K562 (cell line): ENCODE data around the gene PDCD6IP. TPM values are rescaled to one million over a fixed set of nuclear protein-coding genes. Genes with fewer than 3 reads are reported as not detected.

Experiments
- ARID2 ChIP-seq: fragments of 450-650 bp; IDR thresholded peaks from 2 replicates; pipeline ENCODE4 v1.6.1; 2017; ENCODE audit warnings: antibody characterized with exemption, mild to moderate bottlenecking
- BRCA1 ChIP-seq, 2 experiments: fragments of 450-650 bp in 1 of 2; sonication (generic) in 1 of 2; formaldehyde crosslinking in 1 of 2; IDR thresholded peaks; 2 replicates each; pipeline versions ENCODE4 v1.5.0 to v1.6.1; 2017 to 2020; ENCODE audit warnings: mild to moderate bottlenecking in 1 of 2, missing genetic modification reagents in 1 of 2
- CREB1 ChIP-seq, 2 experiments: sonication (generic) in 1 of 2; formaldehyde crosslinking in 1 of 2; IDR thresholded peaks; 2 replicates each; pipeline versions ENCODE4 v1.6.1 to v1.8.0; 2012 to 2022; ENCODE audit warnings: inconsistent platforms in 1 of 2, mild to moderate bottlenecking in 1 of 2, missing genetic modification reagents in 1 of 2, moderate library complexity in 1 of 2
- ERF ChIP-seq: fragments of 450-650 bp; formaldehyde crosslinking; IDR thresholded peaks from 2 replicates; pipeline ENCODE4 v1.4.0; 2020; ENCODE audit warnings: mild to moderate bottlenecking, mixed read lengths
- GTF2A2 ChIP-seq: IDR thresholded peaks from 2 replicates; pipeline ENCODE4 v1.6.1; 2016; ENCODE audit warnings: mild to moderate bottlenecking, missing genetic modification characterization, missing compliant biosample characterization
- HDAC1 ChIP-seq, 2 experiments: fragments of 450-650 bp; IDR thresholded peaks; 2 replicates each; pipeline ENCODE4 v1.6.1; 2016 to 2017; ENCODE audit warnings: inconsistent platforms in 1 of 2, mild to moderate bottlenecking in 1 of 2, moderate library complexity in 1 of 2
- HEY1 ChIP-seq: fragments of 250-450 bp; sonication (Bioruptor Pico); IDR thresholded peaks from 2 replicates; pipeline ENCODE4 v1.5.0; 2020; ENCODE audit warnings: mild to moderate bottlenecking, moderate library complexity, borderline replicate concordance
- HNRNPLL ChIP-seq: fragments of 200-400 bp; formaldehyde crosslinking; IDR thresholded peaks from 2 replicates; pipeline ENCODE4 v1.6.1; 2017; ENCODE audit warnings: low read length, low read depth, mild to moderate bottlenecking; ENCODE audit not compliant: poor library complexity, severe bottlenecking
- IRF1 ChIP-seq: sonication (generic); formaldehyde crosslinking; IDR thresholded peaks from 2 replicates; pipeline ENCODE4 v1.8.0; 2022; ENCODE audit warnings: missing genetic modification reagents, mild to moderate bottlenecking, borderline replicate concordance
- KDM4B ChIP-seq, 2 experiments: fragments of 450-650 bp in 1 of 2; sonication (generic) in 1 of 2; IDR thresholded peaks; 2 replicates each; pipeline ENCODE4 v1.6.1; 2016 to 2017; ENCODE audit warnings: borderline replicate concordance in 2 of 2, antibody characterized with exemption in 1 of 2, low read depth in 1 of 2, mild to moderate bottlenecking in 1 of 2
- MXD1 ChIP-seq: fragments of 250-450 bp; sonication (Bioruptor Pico); IDR thresholded peaks from 2 replicates; pipeline ENCODE4 v1.8.0; 2021; ENCODE audit warnings: borderline replicate concordance, mild to moderate bottlenecking, moderate library complexity; ENCODE audit not compliant: poor library complexity, severe bottlenecking
- MYBL2 ChIP-seq, 2 experiments: fragments of 450-650 bp in 1 of 2; sonication (generic) in 1 of 2; formaldehyde crosslinking in 1 of 2; IDR thresholded peaks; 2 replicates each; pipeline versions ENCODE4 v1.6.1 to v1.8.1; 2017 to 2022; ENCODE audit warnings: borderline replicate concordance in 1 of 2, inconsistent platforms in 1 of 2, low read depth in 1 of 2, mild to moderate bottlenecking in 1 of 2, missing genetic modification reagents in 1 of 2, moderate library complexity in 1 of 2
- NCOR1 ChIP-seq: fragments of 450-650 bp; IDR thresholded peaks from 2 replicates; pipeline ENCODE4 v1.6.1; 2016; ENCODE audit warnings: mild to moderate bottlenecking, moderate library complexity
- NR2C1 ChIP-seq, 2 experiments: fragments of 450-650 bp; IDR thresholded peaks; 2 replicates each; pipeline ENCODE4 v1.6.1; 2017; ENCODE audit warnings: mild to moderate bottlenecking in 2 of 2, antibody characterized with exemption in 1 of 2, inconsistent platforms in 1 of 2, missing compliant biosample characterization in 1 of 2, missing genetic modification characterization in 1 of 2
- PCBP2 ChIP-seq: fragments of 200-400 bp; formaldehyde crosslinking; IDR thresholded peaks from 2 replicates; pipeline ENCODE4 v1.6.1; 2018; ENCODE audit warnings: low read length, low read depth, mild to moderate bottlenecking, moderate library complexity; ENCODE audit not compliant: poor library complexity, severe bottlenecking
- PRMT5 ChIP-seq: sonication (generic); formaldehyde crosslinking; IDR thresholded peaks from 2 replicates; pipeline ENCODE4 v1.5.0; 2020; ENCODE audit warnings: missing genetic modification reagents
- PTBP1 ChIP-seq: fragments of 200-400 bp; formaldehyde crosslinking; IDR thresholded peaks from 2 replicates; pipeline ENCODE4 v1.6.1; 2017; ENCODE audit warnings: low read depth, low read length
- RBBP5 ChIP-seq: fragments of 200-600 bp; sonication (generic); IDR thresholded peaks from 2 replicates; pipeline ENCODE4 v1.6.1; 2012; ENCODE audit warnings: borderline replicate concordance, mild to moderate bottlenecking, low read length, control low read depth, inconsistent platforms; ENCODE audit not compliant: insufficient read depth, poor library complexity, severe bottlenecking
- SMARCA5 ChIP-seq: fragments of 450-650 bp; IDR thresholded peaks from 2 replicates; pipeline ENCODE4 v1.6.1; 2016
- SNRNP70 ChIP-seq: fragments of 200-400 bp; formaldehyde crosslinking; optimal IDR thresholded peaks from 2 replicates; pipeline ENCODE3; 2017; ENCODE audit warnings: low read depth, low read length
- SRSF1 ChIP-seq: fragments of 200-400 bp; formaldehyde crosslinking; IDR thresholded peaks from 2 replicates; pipeline ENCODE4 v1.6.1; 2017; ENCODE audit warnings: mild to moderate bottlenecking, low read depth, low read length, moderate library complexity
- TAL1 ChIP-seq: fragments of 450-650 bp; IDR thresholded peaks from 2 replicates; pipeline ENCODE4 v1.6.1; 2016; ENCODE audit warnings: mild to moderate bottlenecking
- WHSC1 ChIP-seq: IDR thresholded peaks from one replicate; pipeline ENCODE4 v1.6.1; 2012; ENCODE audit warnings: low read length, control low read depth, inconsistent platforms
- XRCC5 ChIP-seq: fragments of 200-400 bp; formaldehyde crosslinking; IDR thresholded peaks from 2 replicates; pipeline ENCODE4 v1.6.1; 2017; ENCODE audit warnings: low read depth, mild to moderate bottlenecking, low read length
- ZBTB1 ChIP-seq: sonication (generic); formaldehyde crosslinking; IDR thresholded peaks from 2 replicates; pipeline ENCODE4 v1.8.1; 2023; ENCODE audit warnings: missing genetic modification reagents, low read depth, mild to moderate bottlenecking, borderline replicate concordance
- ZBTB7A ChIP-seq: IDR thresholded peaks from 2 replicates; pipeline ENCODE4 v1.6.1; 2011; ENCODE audit warnings: low read depth, mild to moderate bottlenecking, low read length, moderate library complexity, borderline replicate concordance; ENCODE audit not compliant: control insufficient read depth
- ZNF174 ChIP-seq: fragments of 250-450 bp; sonication (Bioruptor Pico); IDR thresholded peaks from 2 replicates; pipeline ENCODE4 v1.4.0; 2020; ENCODE audit warnings: mild to moderate bottlenecking
- polyA plus RNA-seq, 8 experiments: library from polyadenylated mRNA; depleted of rRNA in 4 of 8; stranded (reverse) in 5 of 8; unstranded in 3 of 8; fragments of >200 nt; fragmentation: Nextera tagmentation in 2 of 8; fragmentation: Illumina TruSeq in 1 of 8; extraction: Ambion mirVana in 2 of 8; extraction: Trizol in 1 of 8; gene quantifications; 2 replicates each; pipeline versions ENCODE4 v1.2.1 to v1.2.3, GENCODE V29; 2011 to 2014; ENCODE audit warnings: inconsistent platforms in 1 of 8, missing spikeins in 1 of 8
- total RNA-seq, 7 experiments: library from RNA; depleted of rRNA in 6 of 7; stranded (reverse); fragments of >200 nt in 6 of 7; fragmentation: Illumina TruSeq in 2 of 7; extraction: Trizol in 2 of 7; gene quantifications; 2 replicates each; pipeline versions ENCODE4 v1.2.1 to v1.2.3, GENCODE V29; 2011 to 2021; ENCODE audit warnings: low replicate concordance in 1 of 7

The PDCD6IP gene
- total and polyA plus RNA-seq, 9 of the 15 experiments (the other 6 are each of a cell fraction or from before 2014, with no cell fraction given), result 40.2 to 302 (median 122) TPM

- TF ChIP-seq SNRNP70 (no peak), HNRNPLL (peak; percentile 55), MXD1 (CRISPR knock-in tag) (no peak), XRCC5 (no peak), ARID2 (no peak), ZBTB1 (CRISPR knock-in tag) (no peak), ERF (peak; percentile 51; the same call in 1 of the 2 replicates), CREB1 (IDR thresholded peaks at IDR 0.05) (peak; percentile 87), CREB1 (CRISPR knock-in tag; IDR thresholded peaks at IDR 0.05) (peak; percentile 81), NCOR1 (peak; percentile 99), IRF1 (CRISPR knock-in tag) (no peak), MYBL2 (IDR thresholded peaks at IDR 0.05; ENCODE audit: low read depth) (no peak; the same call in 1 of the 2 replicates), MYBL2 (CRISPR knock-in tag; IDR thresholded peaks at IDR 0.05; ENCODE audit: borderline replicate concordance) (no peak), GTF2A2 (tag) (peak; percentile 2; the same call in 1 of the 2 replicates), BRCA1 (IDR thresholded peaks at IDR 0.05) (no peak), BRCA1 (CRISPR knock-in tag; IDR thresholded peaks at IDR 0.05) (no peak), ZNF174 (CRISPR knock-in tag) (0 out of 2 replicates have a peak, but pooled peaks have one; percentile 40), PTBP1 (0 out of 2 replicates have a peak, but pooled peaks have one; percentile 61), SRSF1 (no peak), SMARCA5 (no peak), RBBP5 (no peak), WHSC1 (no peak), PRMT5 (CRISPR knock-in tag) (no peak), KDM4B (IDR thresholded peaks at IDR 0.05; ENCODE audit: borderline replicate concordance in 2 of 2, low read depth in 1 of 2) (peak in 1 of 2 experiments; percentile 38; a peak in 1 of 4 replicates), HDAC1 (IDR thresholded peaks at IDR 0.05) (peak in 1 of 2 experiments; percentile 96; a peak in 2 of 4 replicates), ZBTB7A (no peak; the same call in 1 of the 2 replicates), TAL1 (peak; percentile 99), PCBP2 (no peak), NR2C1 (IDR thresholded peaks at IDR 0.05) (0 out of 2 replicates have a peak, but pooled peaks have one; percentile 49), NR2C1 (tag; IDR thresholded peaks at IDR 0.05) (peak; percentile 73), HEY1 (CRISPR knock-in tag) (no peak)
Observed at GRCh38 chr3:33900809-33901505, 102.5 kb downstream of the PDCD6IP start (continued).
